Mammary epithelial cell (primary cell): ENCODE data around the gene ITLN2.

Experiments used
- CTCF ChIP-seq, 2 donors: IDR thresholded peaks in 1 of 2; conservative IDR thresholded peaks in 1 of 2; 2 replicates each; pipeline ENCODE4 v1.5.1; 2011 to 2012; ENCODE audit warnings: inconsistent platforms in 2 of 2, low read length in 2 of 2, mild to moderate bottlenecking in 2 of 2, control low read depth in 1 of 2, low read depth in 1 of 2; ENCODE audit not compliant: insufficient read depth in 1 of 2; ENCODE audit errors: extremely low read depth in 1 of 2
- EZH2 ChIP-seq: IDR thresholded peaks from 2 replicates; pipeline ENCODE4 v1.6.1; 2012; ENCODE audit warnings: low read length, inconsistent platforms, borderline replicate concordance

DNA sequence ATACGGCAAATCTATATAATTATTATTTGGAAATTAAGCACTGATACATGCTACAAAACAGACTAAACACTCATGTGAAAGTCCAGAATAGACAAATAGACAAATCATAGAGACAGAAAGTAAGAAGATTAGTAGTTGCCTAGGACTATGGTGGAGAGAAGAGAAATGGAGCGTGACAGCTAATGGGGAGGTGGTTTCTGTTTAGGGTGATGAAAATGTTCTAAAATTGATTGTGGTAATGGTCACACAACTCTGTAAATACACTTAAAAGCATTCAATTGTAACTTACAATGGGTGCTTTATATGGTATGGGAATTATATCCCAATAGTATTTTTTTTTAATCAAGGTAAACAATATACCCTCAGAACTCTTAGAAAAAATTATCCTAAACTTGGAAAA lies 20.4 kb upstream of the ITLN2 start:
- TF ChIP-seq CTCF (conservative IDR thresholded peaks at IDR 0.05 in 1 of 2, IDR thresholded peaks at IDR 0.05 in 1 of 2; ENCODE audit: extremely low read depth in 1 of 2, insufficient read depth in 1 of 2, low read depth in 1 of 2, low read length in 2 of 2) (no peak), EZH2 (no peak)
